Mesenchymal stem cell (in vitro differentiated cells and primary cell): ENCODE results near the gene SAP25.

ENCODE experiments used
- DNase-seq: peaks from one replicate; pipeline ENCODE4 v3.0.0-alpha.2; 2013
- H2AFZ ChIP-seq: one replicate; pipeline ENCODE4 v1.6.1; 2013; ENCODE audit warnings: low read depth, mild to moderate bottlenecking, control low read depth, inconsistent platforms, low read length, moderate library complexity
- H2AK5ac ChIP-seq: 2 replicates; pipeline ENCODE4 v1.6.1; 2013; ENCODE audit warnings: low read length, moderate library complexity, mild to moderate bottlenecking, inconsistent platforms; ENCODE audit not compliant: severe bottlenecking
- H2BK120ac ChIP-seq: one replicate; pipeline ENCODE4 v1.6.1; 2013; ENCODE audit warnings: low read depth, mild to moderate bottlenecking, inconsistent platforms, low read length, moderate library complexity
- H2BK12ac ChIP-seq, 2 experiments: one replicate each; pipeline ENCODE4 v1.6.1; 2013; ENCODE audit warnings: inconsistent platforms in 2 of 2, low read length in 2 of 2, mild to moderate bottlenecking in 2 of 2, moderate library complexity in 2 of 2, control low read depth in 1 of 2
- H2BK15ac ChIP-seq: one replicate; pipeline ENCODE4 v1.6.1; 2013; ENCODE audit warnings: mild to moderate bottlenecking, low read depth, inconsistent platforms; ENCODE audit not compliant: poor library complexity, severe bottlenecking
- H2BK5ac ChIP-seq: 2 replicates; pipeline ENCODE4 v1.6.1; 2013; ENCODE audit warnings: low read depth, mild to moderate bottlenecking, low read length, control low read depth, inconsistent platforms; ENCODE audit not compliant: poor library complexity, severe bottlenecking
- H3K14ac ChIP-seq, 2 experiments: one replicate each; pipeline ENCODE4 v1.6.1; 2013; ENCODE audit warnings: inconsistent platforms in 2 of 2, low read length in 2 of 2, control low read depth in 1 of 2, mild to moderate bottlenecking in 1 of 2, moderate library complexity in 1 of 2
- H3K18ac ChIP-seq, 2 experiments: one replicate each; pipeline ENCODE4 v1.6.1; 2013; ENCODE audit warnings: inconsistent platforms in 2 of 2, low read length in 2 of 2, control low read depth in 1 of 2, low read depth in 1 of 2, mild to moderate bottlenecking in 1 of 2
- H3K23ac ChIP-seq, 2 experiments: one replicate each; pipeline ENCODE4 v1.6.1; 2013; ENCODE audit warnings: inconsistent platforms in 2 of 2, low read length in 2 of 2, mild to moderate bottlenecking in 2 of 2, moderate library complexity in 2 of 2, control low read depth in 1 of 2
- H3K27ac ChIP-seq: 2 replicates; pipeline ENCODE4 v1.5.1; 2013; ENCODE audit warnings: mild to moderate bottlenecking, moderate library complexity, low read length, control low read depth, inconsistent platforms; ENCODE audit not compliant: poor library complexity, severe bottlenecking
- H3K27me3 ChIP-seq, 2 experiments: 2 replicates each; pipeline versions ENCODE4 v1.6.1 to v1.7.0; 2013; ENCODE audit warnings: low read length in 2 of 2, mild to moderate bottlenecking in 2 of 2, moderate library complexity in 2 of 2, control low read depth in 1 of 2, inconsistent platforms in 1 of 2; ENCODE audit not compliant: control insufficient read depth in 1 of 2, insufficient read depth in 1 of 2
- H3K36me3 ChIP-seq, 2 experiments: 2 replicates each; pipeline versions ENCODE4 v1.6.1 to v1.7.0; 2013; ENCODE audit warnings: low read length in 2 of 2, control low read depth in 1 of 2, inconsistent platforms in 1 of 2, low read depth in 1 of 2, mild to moderate bottlenecking in 1 of 2; ENCODE audit not compliant: insufficient read depth in 2 of 2, control insufficient read depth in 1 of 2
- H3K4ac ChIP-seq, 2 experiments: one replicate each; pipeline ENCODE4 v1.6.1; 2013; ENCODE audit warnings: inconsistent platforms in 2 of 2, low read length in 2 of 2, mild to moderate bottlenecking in 2 of 2, moderate library complexity in 2 of 2, control low read depth in 1 of 2, low read depth in 1 of 2
- H3K4me1 ChIP-seq: 2 replicates; pipeline ENCODE4 v1.6.1; 2013; ENCODE audit warnings: low read depth, low read length, control low read depth; ENCODE audit not compliant: control insufficient read depth, insufficient read depth
- H3K4me2 ChIP-seq: 2 replicates; pipeline ENCODE4 v1.6.1; 2013; ENCODE audit warnings: low read length, mild to moderate bottlenecking, inconsistent platforms; ENCODE audit not compliant: poor library complexity, severe bottlenecking
- H3K4me3 ChIP-seq, 2 experiments: 2 replicates each; pipeline versions ENCODE4 v1.5.1 to v1.7.0; 2013; ENCODE audit warnings: low read length in 2 of 2, mild to moderate bottlenecking in 2 of 2, control low read depth in 1 of 2, low read depth in 1 of 2; ENCODE audit not compliant: insufficient read depth in 1 of 2
- H3K79me1 ChIP-seq: replicated peaks from 2 replicates; pipeline ENCODE4 v1.6.1; 2013; ENCODE audit warnings: mild to moderate bottlenecking, control low read depth, low read length, inconsistent platforms; ENCODE audit not compliant: poor library complexity, severe bottlenecking
- H3K9ac ChIP-seq: 2 replicates; pipeline ENCODE4 v1.7.0; 2013; ENCODE audit warnings: mild to moderate bottlenecking, low read length, moderate library complexity
- H3K9me3 ChIP-seq: 2 replicates; pipeline ENCODE4 v1.7.0; 2013; ENCODE audit warnings: mild to moderate bottlenecking, low read length; ENCODE audit not compliant: control insufficient read depth
- H4K8ac ChIP-seq: one replicate; pipeline ENCODE4 v1.6.1; 2013; ENCODE audit warnings: inconsistent platforms, mild to moderate bottlenecking, low read length, moderate library complexity
- H4K91ac ChIP-seq: one replicate; pipeline ENCODE4 v1.6.1; 2013; ENCODE audit warnings: mild to moderate bottlenecking, low read length, inconsistent platforms
- WGBS: methylation state at CpG from one replicate; pipeline ENCODE4 v1.1.7; 2013; ENCODE audit warnings: mixed read lengths; 5-methylcytosine and 5-hydroxymethylcytosine counted together

SAP25 gene

GRCh38 chr7:100595188-100595587 is 21.5 kb upstream of the SAP25 start:
- Histone ChIP-seq H3K79me1 (no peaks in the 10 kb centered on the region), H2BK12ac (no peak overlapping the region), H3K27ac (no peak overlapping the region), H3K23ac (no peak overlapping the region), H3K4ac (no peak overlapping the region), H3K27me3 (peaks cover 0 to 7% of the 10 kb centered on the region in 2 experiments), H4K91ac (no peak overlapping the region), H2BK120ac (no peak overlapping the region), H3K4me3 (no peak overlapping the region), H3K18ac (no peak overlapping the region), H2AFZ (no peak overlapping the region), H3K4me2 (no peak overlapping the region), H3K9me3 (no peaks in the 10 kb centered on the region), H2BK5ac (no peak overlapping the region), H3K36me3 (peaks cover 0 to 7% of the 10 kb centered on the region in 2 experiments), H3K14ac (no peak overlapping the region), H2BK15ac (no peak overlapping the region), H3K4me1 (peaks cover under 1% of the 10 kb centered on the region), H2AK5ac (no peak overlapping the region), H3K9ac (no peak overlapping the region), H4K8ac (no peak overlapping the region)
- WGBS: 97% methylated on average over 6 of the region's 7 CpGs
- DNase-seq: no peak

- no peak overlapping the region for H3K9ac ChIP-seq
- H3K14ac ChIP-seq: no peak overlapping the region
- H3K9me3 ChIP-seq: no peaks in the 10 kb centered on the region
- H3K18ac ChIP-seq: no peak overlapping the region
- H3K4me3 ChIP-seq: no peak overlapping the region
- no peaks in the 10 kb centered on the region for H3K4me1 ChIP-seq
- H4K8ac ChIP-seq: no peak overlapping the region
- no peaks in the 10 kb centered on the region for H3K79me1 ChIP-seq
- no peak overlapping the region for H2BK5ac ChIP-seq
- H2AFZ ChIP-seq: no peak overlapping the region
- peak overlapping the region in 1 of 2 experiments; percentile 64 for H3K23ac ChIP-seq
- H3K27me3 ChIP-seq: peaks cover 0 to 16% of the 10 kb centered on the region in 2 experiments
- H3K27ac ChIP-seq: no peak overlapping the region
- H3K36me3 ChIP-seq: no peaks in the 10 kb centered on the region
- H4K91ac ChIP-seq: no peak overlapping the region
- H3K4ac ChIP-seq: no peak overlapping the region
- H3K4me2 ChIP-seq: no peak overlapping the region
- no peak overlapping the region for H2BK120ac ChIP-seq
- no peak overlapping the region for H2BK15ac ChIP-seq
- 93% methylated on average over 17 of the region's 17 CpGs for WGBS
- no peak overlapping the region for H2AK5ac ChIP-seq
- DNase-seq: no peak
- H2BK12ac ChIP-seq: peak overlapping the region in 1 of 2 experiments; percentile 6
Measured at GRCh38 chr7:100591596-100591995, 17.9 kb upstream of the SAP25 start.

- H3K9me3 ChIP-seq: no peaks in the 10 kb centered on the region
- peak overlapping the region; percentile 87 for H4K8ac ChIP-seq
- H3K4me1 ChIP-seq: no peaks in the 10 kb centered on the region
- no peak overlapping the region for H3K4me2 ChIP-seq
- no peak for DNase-seq
- H3K18ac ChIP-seq: peak overlapping the region; percentile 0 to 85
- H2BK12ac ChIP-seq: peak overlapping the region in 1 of 2 experiments; percentile 92
- no peaks in the 10 kb centered on the region for H3K79me1 ChIP-seq
- H4K91ac ChIP-seq: peak overlapping the region; percentile 82
- no peak overlapping the region for H2BK5ac ChIP-seq
- H3K9ac ChIP-seq: no peak overlapping the region
- H3K23ac ChIP-seq: no peak overlapping the region
- H3K4me3 ChIP-seq: peak overlapping the region in 1 of 2 experiments; percentile 37
- H2BK15ac ChIP-seq: no peak overlapping the region
- H3K27me3 ChIP-seq: peaks cover 0 to 16% of the 10 kb centered on the region in 2 experiments
- H2BK120ac ChIP-seq: peak overlapping the region; percentile 71
- WGBS: 56% methylated on average over 19 of the region's 20 CpGs
- H3K36me3 ChIP-seq: no peaks in the 10 kb centered on the region
- no peak overlapping the region for H2AFZ ChIP-seq
- H3K4ac ChIP-seq: peak overlapping the region in 1 of 2 experiments; percentile 62
- no peak overlapping the region for H3K14ac ChIP-seq
- H2AK5ac ChIP-seq: no peak overlapping the region
- H3K27ac ChIP-seq: no peak overlapping the region
Measured at GRCh38 chr7:100590077-100590737, 16.5 kb upstream of the SAP25 start.

- no peak overlapping the region for H3K27ac ChIP-seq
- peaks cover 0 to 16% of the 10 kb centered on the region in 2 experiments for H3K27me3 ChIP-seq
- H2BK5ac ChIP-seq: no peak overlapping the region
- H2BK15ac ChIP-seq: peak overlapping the region; percentile 64
- H3K4me2 ChIP-seq: no peak overlapping the region
- H3K14ac ChIP-seq: peak overlapping the region in 1 of 2 experiments; percentile 81
- 20% methylated on average over 7 of the region's 7 CpGs for WGBS
- peaks cover 5% of the 10 kb centered on the region for H3K4me1 ChIP-seq
- no peak overlapping the region for H4K8ac ChIP-seq
- no peak overlapping the region for H3K23ac ChIP-seq
- H2AFZ ChIP-seq: peak overlapping the region; percentile 20
- H3K9me3 ChIP-seq: no peaks in the 10 kb centered on the region
- peak overlapping the region in 1 of 2 experiments; percentile 72 for H3K4ac ChIP-seq
- H4K91ac ChIP-seq: peak overlapping the region; percentile 55
- peak overlapping the region; percentile 22 for H3K9ac ChIP-seq
- no peak overlapping the region for H2BK120ac ChIP-seq
- H2BK12ac ChIP-seq: peak overlapping the region in 1 of 2 experiments; percentile 81
- no peaks in the 10 kb centered on the region for H3K36me3 ChIP-seq
- no peaks in the 10 kb centered on the region for H3K79me1 ChIP-seq
- H3K4me3 ChIP-seq: no peak overlapping the region
- H2AK5ac ChIP-seq: no peak overlapping the region
- DNase-seq: no peak
- H3K18ac ChIP-seq: peak overlapping the region; percentile 26 to 73
Measured at GRCh38 chr7:100589341-100589947, 15.7 kb upstream of the SAP25 start.
